Lower leg skin (tissue), 4 donors: ENCODE measurements around the gene FNBP1L. TPM values are rescaled to one million over a fixed set of nuclear protein-coding genes. Genes with fewer than 3 reads are reported as not detected.

Source experiments
- DNase-seq, 2 donors: peaks; one replicate each; pipeline ENCODE4 v3.0.0-alpha.2; 2019; ENCODE audit warnings: low spot score in 2 of 2
- H3K4me3 ChIP-seq: fragments of 200-600 bp; sonication (generic); 2 replicates; pipeline ENCODE4 v1.5.1; 2017; ENCODE audit warnings: mild to moderate bottlenecking, low read depth; ENCODE audit not compliant: poor library complexity, severe bottlenecking
- POLR2A ChIP-seq, 2 donors: fragments of 450-650 bp; IDR thresholded peaks; one replicate each; pipeline ENCODE4 v1.6.1; 2016 to 2017; ENCODE audit warnings: antibody characterized with exemption in 2 of 2, mild to moderate bottlenecking in 1 of 2, moderate library complexity in 1 of 2
- WGBS, 2 donors: methylation state at CpG; one replicate each; pipeline ENCODE4 v1.1.5; 2018; 5-methylcytosine and 5-hydroxymethylcytosine counted together
- intact Hi-C: fragments of 100-400 bp; cut with DNase I; formaldehyde crosslinking; loops from one replicate; pipeline ENCODE4 v1.15.0; 2023; ENCODE audit warnings: low total_unique reads
- total RNA-seq, 4 donors: library from RNA; depleted of rRNA; stranded (reverse); fragments of >200 nt; gene quantifications; one replicate each; pipeline ENCODE4 v1.1.0, GENCODE V29; 2016
- TF ChIP-seq, protein P1 (sequence below), 3 donors: fragments of 450-650 bp; IDR thresholded peaks; one replicate each; pipeline ENCODE4 v1.5.1; 2016; ENCODE audit warnings: antibody characterized with exemption in 3 of 3, mild to moderate bottlenecking in 3 of 3, moderate library complexity in 2 of 3

Gene FNBP1L
- total RNA-seq, 4 donors from 2014 or later = 19.4 to 30.4 (median 21.9) TPM

- 96 to 97% methylated on average over 3 of the region's 3 CpGs for WGBS, 2 donors
- no peak overlapping the region for H3K4me3 ChIP-seq
- DNase-seq = no peak
- no peak for TF ChIP-seq POLR2A (IDR thresholded peaks at IDR 0.05)
- TF ChIP-seq, protein P1, sequence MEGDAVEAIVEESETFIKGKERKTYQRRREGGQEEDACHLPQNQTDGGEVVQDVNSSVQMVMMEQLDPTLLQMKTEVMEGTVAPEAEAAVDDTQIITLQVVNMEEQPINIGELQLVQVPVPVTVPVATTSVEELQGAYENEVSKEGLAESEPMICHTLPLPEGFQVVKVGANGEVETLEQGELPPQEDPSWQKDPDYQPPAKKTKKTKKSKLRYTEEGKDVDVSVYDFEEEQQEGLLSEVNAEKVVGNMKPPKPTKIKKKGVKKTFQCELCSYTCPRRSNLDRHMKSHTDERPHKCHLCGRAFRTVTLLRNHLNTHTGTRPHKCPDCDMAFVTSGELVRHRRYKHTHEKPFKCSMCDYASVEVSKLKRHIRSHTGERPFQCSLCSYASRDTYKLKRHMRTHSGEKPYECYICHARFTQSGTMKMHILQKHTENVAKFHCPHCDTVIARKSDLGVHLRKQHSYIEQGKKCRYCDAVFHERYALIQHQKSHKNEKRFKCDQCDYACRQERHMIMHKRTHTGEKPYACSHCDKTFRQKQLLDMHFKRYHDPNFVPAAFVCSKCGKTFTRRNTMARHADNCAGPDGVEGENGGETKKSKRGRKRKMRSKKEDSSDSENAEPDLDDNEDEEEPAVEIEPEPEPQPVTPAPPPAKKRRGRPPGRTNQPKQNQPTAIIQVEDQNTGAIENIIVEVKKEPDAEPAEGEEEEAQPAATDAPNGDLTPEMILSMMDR (IDR thresholded peaks at IDR 0.05) = no peak
- intact Hi-C loops = no loop called here
Observed at GRCh38 chr1:93501399-93501798, 53.5 kb downstream of the FNBP1L start.

GRCh38 chr1:93501829-93502369 lies 54.0 kb downstream of the FNBP1L start:
- intact Hi-C loops = no loop called here
- TF ChIP-seq POLR2A (IDR thresholded peaks at IDR 0.05) = no peak
- TF ChIP-seq, protein P1 (IDR thresholded peaks at IDR 0.05) = no peak
- no peak overlapping the region for H3K4me3 ChIP-seq
- no peak for DNase-seq
- 78% methylated on average over 1 of the region's 1 CpG for WGBS, 2 donors

DNA sequence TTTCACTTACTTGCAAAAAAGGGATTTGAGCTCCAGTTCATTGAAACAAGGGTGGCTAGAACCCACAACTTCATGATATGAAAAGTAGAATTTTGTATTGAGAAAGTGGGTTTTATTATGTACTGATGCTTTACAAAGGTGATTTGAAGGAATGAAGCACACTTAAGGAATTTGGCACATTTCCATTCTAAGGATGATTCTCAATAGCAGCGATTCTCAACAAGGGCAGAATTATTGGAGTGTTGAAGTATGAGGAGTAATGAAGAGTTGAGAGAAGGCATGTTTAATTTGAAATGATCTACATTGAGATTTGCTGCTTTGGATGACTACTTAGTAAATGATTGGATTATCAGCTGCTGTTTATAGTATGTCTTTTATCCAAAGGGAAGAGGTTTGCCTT lies 54.7 kb downstream of the FNBP1L start:
- TF ChIP-seq, protein P1 (IDR thresholded peaks at IDR 0.05) = no peak
- TF ChIP-seq POLR2A (IDR thresholded peaks at IDR 0.05) = no peak
- H3K4me3 ChIP-seq = no peak overlapping the region
- no peak for DNase-seq
- 71 to 73% methylated on average over 1 of the region's 1 CpG for WGBS, 2 donors
- intact Hi-C loops = no loop called here

- DNase-seq = no peak
- intact Hi-C loops = no loop called here
- TF ChIP-seq POLR2A (IDR thresholded peaks at IDR 0.05) = no peak
- TF ChIP-seq, protein P1 (IDR thresholded peaks at IDR 0.05) = no peak
- 93 to 96% methylated on average over 3 of the region's 3 CpGs for WGBS, 2 donors
- H3K4me3 ChIP-seq = no peak overlapping the region
Observed at GRCh38 chr1:93503163-93503562, 55.2 kb downstream of the FNBP1L start.

- no peak overlapping the region for H3K4me3 ChIP-seq
- no peak for DNase-seq
- intact Hi-C loops = no loop called here
- TF ChIP-seq, protein P1 (IDR thresholded peaks at IDR 0.05) = no peak
- no peak for TF ChIP-seq POLR2A (IDR thresholded peaks at IDR 0.05)
Observed at GRCh38 chr1:93503816-93504215, 55.9 kb downstream of the FNBP1L start.
